ENCODE results near the gene PRKG1.

DNA sequence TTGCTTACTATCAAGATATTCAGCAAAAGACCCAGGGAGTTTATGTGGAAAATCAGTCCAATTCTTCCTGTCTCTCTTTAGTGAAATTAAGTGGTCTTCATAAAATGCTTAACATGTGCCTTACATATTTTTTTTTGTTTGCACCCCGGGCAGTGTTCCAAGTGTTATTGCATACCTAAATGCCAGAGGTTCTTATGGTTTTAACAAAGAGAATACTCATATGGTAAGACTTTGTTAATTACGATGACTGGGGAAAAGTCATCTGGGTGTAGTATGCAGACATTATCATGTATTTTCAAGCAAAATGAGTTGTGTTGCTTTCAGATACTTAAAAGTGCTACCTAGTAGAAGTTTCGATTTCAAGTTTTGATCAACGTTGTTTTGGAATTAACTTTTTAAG lies 82.6 kb downstream of the PRKG1 start:
- TF ChIP-seq CEBPB (IDR thresholded peaks at IDR 0.05; ENCODE audit: low read depth, low read length): no peak
- no peak for TF ChIP-seq RCOR1 (IDR thresholded peaks at IDR 0.05; ENCODE audit: insufficient replicate concordance, low read length)
- TF ChIP-seq, protein P1, sequence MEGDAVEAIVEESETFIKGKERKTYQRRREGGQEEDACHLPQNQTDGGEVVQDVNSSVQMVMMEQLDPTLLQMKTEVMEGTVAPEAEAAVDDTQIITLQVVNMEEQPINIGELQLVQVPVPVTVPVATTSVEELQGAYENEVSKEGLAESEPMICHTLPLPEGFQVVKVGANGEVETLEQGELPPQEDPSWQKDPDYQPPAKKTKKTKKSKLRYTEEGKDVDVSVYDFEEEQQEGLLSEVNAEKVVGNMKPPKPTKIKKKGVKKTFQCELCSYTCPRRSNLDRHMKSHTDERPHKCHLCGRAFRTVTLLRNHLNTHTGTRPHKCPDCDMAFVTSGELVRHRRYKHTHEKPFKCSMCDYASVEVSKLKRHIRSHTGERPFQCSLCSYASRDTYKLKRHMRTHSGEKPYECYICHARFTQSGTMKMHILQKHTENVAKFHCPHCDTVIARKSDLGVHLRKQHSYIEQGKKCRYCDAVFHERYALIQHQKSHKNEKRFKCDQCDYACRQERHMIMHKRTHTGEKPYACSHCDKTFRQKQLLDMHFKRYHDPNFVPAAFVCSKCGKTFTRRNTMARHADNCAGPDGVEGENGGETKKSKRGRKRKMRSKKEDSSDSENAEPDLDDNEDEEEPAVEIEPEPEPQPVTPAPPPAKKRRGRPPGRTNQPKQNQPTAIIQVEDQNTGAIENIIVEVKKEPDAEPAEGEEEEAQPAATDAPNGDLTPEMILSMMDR (conservative IDR thresholded peaks at IDR 0.05; ENCODE audit: low read depth, low read length): no peak
- no peak for TF ChIP-seq MXI1 (IDR thresholded peaks at IDR 0.05; ENCODE audit: borderline replicate concordance, low read depth, low read length)
- TF ChIP-seq RFX5 (IDR thresholded peaks at IDR 0.05; ENCODE audit: low read depth, low read length): no peak
- TF ChIP-seq RAD21 (IDR thresholded peaks at IDR 0.05; ENCODE audit: low read length): no peak
- no peak for TF ChIP-seq POLR2A (IDR thresholded peaks at IDR 0.05; ENCODE audit: low read depth, low read length)
- TF ChIP-seq, protein P2, sequence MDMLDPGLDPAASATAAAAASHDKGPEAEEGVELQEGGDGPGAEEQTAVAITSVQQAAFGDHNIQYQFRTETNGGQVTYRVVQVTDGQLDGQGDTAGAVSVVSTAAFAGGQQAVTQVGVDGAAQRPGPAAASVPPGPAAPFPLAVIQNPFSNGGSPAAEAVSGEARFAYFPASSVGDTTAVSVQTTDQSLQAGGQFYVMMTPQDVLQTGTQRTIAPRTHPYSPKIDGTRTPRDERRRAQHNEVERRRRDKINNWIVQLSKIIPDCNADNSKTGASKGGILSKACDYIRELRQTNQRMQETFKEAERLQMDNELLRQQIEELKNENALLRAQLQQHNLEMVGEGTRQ (IDR thresholded peaks at IDR 0.05; ENCODE audit: low read depth, low read length): no peak
- TF ChIP-seq BHLHE40 (IDR thresholded peaks at IDR 0.05; ENCODE audit: low read depth, low read length): no peak
- TF ChIP-seq MAZ (IDR thresholded peaks at IDR 0.05; ENCODE audit: borderline replicate concordance, low read depth, low read length): no peak
- TF ChIP-seq, protein P3, sequence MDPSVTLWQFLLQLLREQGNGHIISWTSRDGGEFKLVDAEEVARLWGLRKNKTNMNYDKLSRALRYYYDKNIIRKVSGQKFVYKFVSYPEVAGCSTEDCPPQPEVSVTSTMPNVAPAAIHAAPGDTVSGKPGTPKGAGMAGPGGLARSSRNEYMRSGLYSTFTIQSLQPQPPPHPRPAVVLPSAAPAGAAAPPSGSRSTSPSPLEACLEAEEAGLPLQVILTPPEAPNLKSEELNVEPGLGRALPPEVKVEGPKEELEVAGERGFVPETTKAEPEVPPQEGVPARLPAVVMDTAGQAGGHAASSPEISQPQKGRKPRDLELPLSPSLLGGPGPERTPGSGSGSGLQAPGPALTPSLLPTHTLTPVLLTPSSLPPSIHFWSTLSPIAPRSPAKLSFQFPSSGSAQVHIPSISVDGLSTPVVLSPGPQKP (IDR thresholded peaks at IDR 0.05; ENCODE audit: borderline replicate concordance, low read depth, low read length): no peak
